Astrocyte (in vitro differentiated cells and primary cell): ENCODE results near the gene GLS.

ENCODE experiments used
- CTCF ChIP-seq: IDR thresholded peaks from 2 replicates; pipeline ENCODE4 v1.5.1; 2011; ENCODE audit warnings: low read depth, mild to moderate bottlenecking, inconsistent platforms, low read length, moderate library complexity; ENCODE audit not compliant: insufficient read depth
- EZH2 ChIP-seq: IDR thresholded peaks from 2 replicates; pipeline ENCODE4 v1.6.1; 2012; ENCODE audit warnings: mild to moderate bottlenecking, low read length, inconsistent platforms; ENCODE audit not compliant: insufficient read depth

DNA sequence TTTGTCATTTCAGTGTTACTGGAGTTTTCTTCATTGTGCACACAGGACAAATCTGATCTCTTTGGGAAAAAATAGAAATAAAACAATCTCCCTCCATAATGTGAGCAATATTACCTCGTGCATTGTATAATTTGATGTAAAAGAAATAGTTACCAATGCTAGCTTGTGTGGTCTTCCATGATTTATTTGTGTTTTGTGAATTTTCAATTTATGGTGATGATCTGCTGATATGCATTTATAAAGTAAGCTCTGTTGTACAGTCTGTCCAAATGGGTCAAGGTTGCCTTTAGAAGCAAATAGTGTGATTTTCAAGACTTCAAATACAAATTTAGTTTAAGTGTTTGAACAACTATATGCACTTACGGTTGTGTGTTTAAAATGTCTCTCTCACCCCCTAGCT, 82.5 kb downstream of the GLS start:
- TF ChIP-seq CTCF: no peak
- TF ChIP-seq EZH2: no peak
